HepG2 (cell line): ENCODE measurements around the gene NR2F1. TPM values are rescaled to one million over a fixed set of nuclear protein-coding genes. Genes with fewer than 3 reads are reported as not detected.

Source experiments
- ARNT2 ChIP-seq: sonication (generic); formaldehyde crosslinking; IDR thresholded peaks from 2 replicates; pipeline ENCODE4 v1.8.0; 2022; ENCODE audit warnings: mild to moderate bottlenecking, low read depth, missing genetic modification reagents, moderate library complexity
- ELF3 ChIP-seq: IDR thresholded peaks from 2 replicates; pipeline ENCODE4 v1.6.1; 2016; ENCODE audit warnings: missing genetic modification reagents, missing compliant biosample characterization
- ETV5 ChIP-seq: IDR thresholded peaks from 2 replicates; pipeline ENCODE4 v1.6.1; 2018; ENCODE audit warnings: missing biosample characterization, missing genetic modification reagents, inconsistent platforms, borderline replicate concordance
- FIP1L1 ChIP-seq: fragments of 200-400 bp; formaldehyde crosslinking; IDR thresholded peaks from 2 replicates; pipeline ENCODE4 v1.6.1; 2018; ENCODE audit warnings: low read depth, mild to moderate bottlenecking, low read length, moderate library complexity, borderline replicate concordance; ENCODE audit not compliant: insufficient read depth
- FOSL1 ChIP-seq: sonication (generic); formaldehyde crosslinking; IDR thresholded peaks from 2 replicates; pipeline ENCODE4 v1.9.0; 2021; ENCODE audit warnings: missing genetic modification reagents, borderline replicate concordance
- FOXP1 ChIP-seq, 2 experiments: fragments of 450-650 bp in 1 of 2; IDR thresholded peaks; 2 replicates each; pipeline ENCODE4 v1.6.1; 2017 to 2018; ENCODE audit warnings: antibody characterized with exemption in 1 of 2
- GPN1 ChIP-seq: sonication (generic); formaldehyde crosslinking; IDR thresholded peaks from 2 replicates; pipeline ENCODE4 v1.5.1; 2020; ENCODE audit warnings: missing genetic modification reagents, borderline replicate concordance
- GTF3A ChIP-seq: sonication (generic); formaldehyde crosslinking; conservative IDR thresholded peaks from 2 replicates; pipeline ENCODE4 v1.4.0; 2020; ENCODE audit warnings: mild to moderate bottlenecking, missing genetic modification reagents
- KAT7 ChIP-seq: IDR thresholded peaks from 2 replicates; pipeline ENCODE4 v1.6.1; 2018; ENCODE audit warnings: borderline replicate concordance, missing compliant biosample characterization
- KDM3A ChIP-seq: IDR thresholded peaks from 2 replicates; pipeline ENCODE4 v1.6.1; 2018; ENCODE audit warnings: low read depth, missing compliant biosample characterization
- NFIB ChIP-seq: sonication (generic); formaldehyde crosslinking; IDR thresholded peaks from 2 replicates; pipeline ENCODE4 v1.9.0; 2021; ENCODE audit warnings: missing genetic modification reagents, mild to moderate bottlenecking, borderline replicate concordance
- NFIC ChIP-seq: IDR thresholded peaks from 2 replicates; pipeline ENCODE4 v1.6.1; 2012; ENCODE audit warnings: mild to moderate bottlenecking, low read length, inconsistent platforms
- PHF21A ChIP-seq: sonication (generic); formaldehyde crosslinking; IDR thresholded peaks from 2 replicates; pipeline ENCODE4 v1.5.0; 2020; ENCODE audit warnings: mild to moderate bottlenecking, missing genetic modification reagents
- PHF5A ChIP-seq: IDR thresholded peaks from one replicate; pipeline ENCODE4 v1.6.1; 2018; ENCODE audit warnings: low read depth, missing genetic modification reagents; ENCODE audit not compliant: unreplicated experiment
- POLR2A ChIP-seq, 2 experiments: IDR thresholded peaks; 2 replicates each; pipeline ENCODE4 v1.6.1; 2011; ENCODE audit warnings: low read depth in 2 of 2, low read length in 2 of 2, mild to moderate bottlenecking in 1 of 2, moderate library complexity in 1 of 2; ENCODE audit not compliant: insufficient read depth in 1 of 2
- SP140L ChIP-seq: sonication (generic); formaldehyde crosslinking; IDR thresholded peaks from 2 replicates; pipeline ENCODE4 v1.4.0; 2020; ENCODE audit warnings: missing genetic modification reagents, borderline replicate concordance
- TAF1 ChIP-seq: sonication (generic); formaldehyde crosslinking; IDR thresholded peaks from 2 replicates; pipeline ENCODE4 v1.4.0; 2020; ENCODE audit warnings: missing genetic modification reagents
- TEAD2 ChIP-seq: sonication (generic); formaldehyde crosslinking; IDR thresholded peaks from 2 replicates; pipeline ENCODE4 v1.9.0; 2021; ENCODE audit warnings: missing genetic modification reagents
- ZBTB1 ChIP-seq: sonication (generic); formaldehyde crosslinking; IDR thresholded peaks from 2 replicates; pipeline ENCODE4 v1.4.0; 2020; ENCODE audit warnings: missing genetic modification reagents, borderline replicate concordance
- ZMYM2 ChIP-seq: sonication (generic); formaldehyde crosslinking; IDR thresholded peaks from 2 replicates; pipeline ENCODE4 v1.8.0; 2022; ENCODE audit warnings: mild to moderate bottlenecking, missing genetic modification reagents
- ZMYM3 ChIP-seq: sonication (generic); formaldehyde crosslinking; IDR thresholded peaks from 2 replicates; pipeline ENCODE4 v1.5.1; 2020; ENCODE audit warnings: mild to moderate bottlenecking, missing genetic modification reagents
- ZNF234 ChIP-seq: sonication (generic); formaldehyde crosslinking; conservative IDR thresholded peaks from 2 replicates; pipeline ENCODE4 v1.5.1; 2020; ENCODE audit warnings: mild to moderate bottlenecking, missing genetic modification reagents
- ZNF350 ChIP-seq: sonication (generic); formaldehyde crosslinking; IDR thresholded peaks from 2 replicates; pipeline ENCODE4 v1.4.0; 2020; ENCODE audit warnings: mild to moderate bottlenecking, low read depth, missing genetic modification reagents, borderline replicate concordance
- ZNF570 ChIP-seq: sonication (generic); formaldehyde crosslinking; IDR thresholded peaks from 2 replicates; pipeline ENCODE4 v1.4.0; 2020; ENCODE audit warnings: mild to moderate bottlenecking, missing genetic modification reagents, borderline replicate concordance
- ZNF589 ChIP-seq: sonication (generic); formaldehyde crosslinking; conservative IDR thresholded peaks from 2 replicates; pipeline ENCODE4 v1.8.0; 2022; ENCODE audit warnings: mild to moderate bottlenecking, moderate library complexity, missing genetic modification reagents
- ZNF607 ChIP-seq: sonication (generic); formaldehyde crosslinking; IDR thresholded peaks from 2 replicates; pipeline ENCODE4 v1.5.1; 2020; ENCODE audit warnings: missing genetic modification reagents, mild to moderate bottlenecking, borderline replicate concordance
- polyA plus RNA-seq, 8 experiments: library from polyadenylated mRNA; depleted of rRNA in 3 of 8; stranded (reverse) in 7 of 8; unstranded in 1 of 8; fragments of >200 nt; fragmentation: Illumina TruSeq in 4 of 8; extraction: Trizol in 4 of 8; gene quantifications; 2 replicates each; pipeline versions ENCODE4 v1.2.1 to v1.2.3, GENCODE V29; 2011 to 2016; ENCODE audit warnings: low read depth in 4 of 8, missing spikeins in 1 of 8, mixed read lengths in 1 of 8; ENCODE audit not compliant: insufficient read depth in 1 of 8
- total RNA-seq, 5 experiments: library from RNA; depleted of rRNA; stranded (reverse); fragments of >200 nt; fragmentation: Illumina TruSeq; extraction: Trizol; gene quantifications; 2 replicates each; pipeline ENCODE4 v1.2.3, GENCODE V29; 2016; ENCODE audit warnings: low read depth in 1 of 5
- TF ChIP-seq, protein P1 (sequence below): sonication (generic); formaldehyde crosslinking; IDR thresholded peaks from 2 replicates; pipeline ENCODE4 v1.8.0; 2022; ENCODE audit warnings: missing genetic modification reagents, mild to moderate bottlenecking, inconsistent platforms, borderline replicate concordance
- TF ChIP-seq, protein P2 (sequence below): IDR thresholded peaks from 2 replicates; pipeline ENCODE4 v1.6.1; 2016; ENCODE audit warnings: missing compliant biosample characterization, missing genetic modification reagents, borderline replicate concordance

Gene NR2F1
- total and polyA plus RNA-seq, 2 of the 13 experiments (the other 11 are each of a cell fraction or from before 2014, with no cell fraction given), result 17.1 to 59.7 TPM

DNA sequence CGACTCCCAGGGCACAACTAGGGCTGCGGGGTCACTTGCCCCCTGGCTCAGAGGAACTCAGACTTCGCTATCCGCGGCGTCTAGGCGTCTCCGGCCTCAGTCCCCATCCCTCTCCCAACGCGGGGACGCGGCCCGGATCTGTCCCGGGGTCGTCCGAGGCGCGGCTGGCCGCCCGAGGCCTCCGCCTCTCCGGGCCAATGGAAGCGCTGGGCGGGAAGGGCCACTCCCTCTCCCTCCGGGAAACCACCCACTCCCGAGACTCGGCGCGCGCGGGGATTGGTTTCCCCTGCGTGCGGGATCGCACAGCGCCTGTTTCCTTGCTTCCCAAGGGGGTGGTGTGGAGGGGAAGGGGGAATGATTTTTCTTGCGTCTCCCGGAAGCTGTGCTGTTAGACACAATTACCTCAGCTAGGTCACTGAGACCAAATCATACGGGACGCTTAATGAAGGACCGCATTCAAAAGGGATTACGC lies 38.3 kb downstream of the NR2F1 start (continued):
- TF ChIP-seq KAT7 (CRISPR knock-in tag) (no peak), ARNT2 (no peak), ZNF234 (CRISPR knock-in tag) (no peak), NFIC (no peak), KDM3A (CRISPR knock-in tag) (peak; percentile 28; the same call in 1 of the 2 replicates), POLR2A (IDR thresholded peaks at IDR 0.05; ENCODE audit: insufficient read depth in 1 of 2, low read depth in 2 of 2, low read length in 2 of 2) (peak in 1 of 2 experiments; percentile 53; a peak in 2 of 4 replicates), ZMYM3 (CRISPR knock-in tag) (peak; percentile 30; the same call in 1 of the 2 replicates), TAF1 (CRISPR knock-in tag) (peak; percentile 41; the same call in 1 of the 2 replicates), FOSL1 (CRISPR knock-in tag) (no peak), NFIB (no peak), ZNF570 (CRISPR knock-in tag) (no peak), TEAD2 (CRISPR knock-in tag) (no peak), FOXP1 (IDR thresholded peaks at IDR 0.05) (no peak), FOXP1 (CRISPR knock-in tag; IDR thresholded peaks at IDR 0.05) (no peak), PHF5A (CRISPR knock-in tag) (no peak), ETV5 (CRISPR knock-in tag) (peak; percentile 69; the same call in 1 of the 2 replicates), ZBTB1 (CRISPR knock-in tag) (no peak), SP140L (CRISPR knock-in tag) (no peak), GTF3A (CRISPR knock-in tag) (no peak), GPN1 (CRISPR knock-in tag) (no peak), ZNF607 (CRISPR knock-in tag) (peak; percentile 26; the same call in 1 of the 2 replicates), ELF3 (CRISPR knock-in tag) (peak; percentile 52), ZNF589 (CRISPR knock-in tag) (peak; percentile 55; the same call in 1 of the 2 replicates), PHF21A (CRISPR knock-in tag) (peak; percentile 66; the same call in 1 of the 2 replicates), FIP1L1 (no peak), ZNF350 (CRISPR knock-in tag) (no peak), ZMYM2 (CRISPR knock-in tag) (peak; percentile 80)
- TF ChIP-seq, protein P1, sequence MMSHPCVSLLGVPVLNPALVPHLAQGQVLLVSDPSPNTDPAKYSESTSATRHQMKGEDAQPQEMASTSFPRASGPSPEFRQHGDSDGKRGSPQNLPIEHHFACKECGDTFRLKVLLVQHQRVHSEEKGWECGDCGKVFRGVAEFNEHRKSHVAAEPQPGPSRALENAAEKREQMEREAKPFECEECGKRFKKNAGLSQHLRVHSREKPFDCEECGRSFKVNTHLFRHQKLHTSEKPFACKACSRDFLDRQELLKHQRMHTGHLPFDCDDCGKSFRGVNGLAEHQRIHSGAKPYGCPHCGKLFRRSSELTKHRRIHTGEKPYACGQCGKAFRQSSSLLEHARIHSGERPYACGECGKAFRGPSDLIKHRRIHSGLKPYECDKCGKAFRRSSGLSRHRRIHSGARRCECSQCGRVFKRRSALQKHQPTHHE (CRISPR knock-in tag), result no peak
- TF ChIP-seq, protein P2, sequence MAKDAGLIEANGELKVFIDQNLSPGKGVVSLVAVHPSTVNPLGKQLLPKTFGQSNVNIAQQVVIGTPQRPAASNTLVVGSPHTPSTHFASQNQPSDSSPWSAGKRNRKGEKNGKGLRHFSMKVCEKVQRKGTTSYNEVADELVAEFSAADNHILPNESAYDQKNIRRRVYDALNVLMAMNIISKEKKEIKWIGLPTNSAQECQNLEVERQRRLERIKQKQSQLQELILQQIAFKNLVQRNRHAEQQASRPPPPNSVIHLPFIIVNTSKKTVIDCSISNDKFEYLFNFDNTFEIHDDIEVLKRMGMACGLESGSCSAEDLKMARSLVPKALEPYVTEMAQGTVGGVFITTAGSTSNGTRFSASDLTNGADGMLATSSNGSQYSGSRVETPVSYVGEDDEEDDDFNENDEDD (CRISPR knock-in tag), result peak; percentile 88
